ENCODE measurements around the gene PSME2. TPM values are rescaled to one million over a fixed set of nuclear protein-coding genes. Genes with fewer than 3 reads are reported as not detected.
"Not testable (repeated sequence)": the region's sequence is repeated elsewhere in the genome, so short reads cannot be mapped to it uniquely, and the experiment has no call there.

PSME2 gene
- polyA plus RNA-seq, 1 experiment, result 165 TPM

GRCh38 chr14:24110060-24110459, 36.4 kb downstream of the PSME2 start:
- no peak for TF ChIP-seq CTCF (IDR thresholded peaks at IDR 0.05; ENCODE audit: insufficient read depth, low read depth, low read length)
- POLR2A ChIA-PET, result no interaction called here
- CTCF ChIA-PET, result interaction anchor here (0.7 to 8.8 kb wide), 12 partner anchors 15 to 923 kb away, joined by 3 to 136 read pairs (median 4); partner anchors contain the start of genes CARMIL3, PCK2 and PSME1
- Histone ChIP-seq H3K27me3 (ENCODE audit: control insufficient read depth, insufficient read depth, low read length) (no peaks in the 10 kb centered on the region), H3K36me3 (ENCODE audit: control insufficient read depth, insufficient read depth, low read length) (no peaks in the 10 kb centered on the region), H3K4me3 (ENCODE audit: low read depth, low read length) (no peak overlapping the region)
- no peak for DNase-seq (ENCODE audit: low read depth)

- peaks cover 5% of the 10 kb centered on the region for H3K36me3 ChIP-seq (ENCODE audit: control insufficient read depth, insufficient read depth, low read length)
- no peak overlapping the region for H3K4me3 ChIP-seq (ENCODE audit: low read depth, low read length)
- no peak for DNase-seq (ENCODE audit: low read depth)
- H3K27me3 ChIP-seq (ENCODE audit: control insufficient read depth, insufficient read depth, low read length), result no peaks in the 10 kb centered on the region
- ChIA-PET POLR2A (interaction anchor here (1.0 kb wide), 1 partner anchor 15 kb away, joined by 4 read pairs; the partner anchor contains the start of gene PCK2), CTCF (interaction anchor here (0.6 to 8.8 kb wide), 24 partner anchors 9 to 479 kb away, joined by 3 to 136 read pairs (median 4); partner anchors contain the start of genes CARMIL3, IRF9, PCK2 and PSME1)
- no peak for TF ChIP-seq CTCF (IDR thresholded peaks at IDR 0.05; ENCODE audit: insufficient read depth, low read depth, low read length)
Observed at GRCh38 chr14:24108336-24108874, 38.0 kb downstream of the PSME2 start.

- peaks cover 12% of the 10 kb centered on the region for H3K36me3 ChIP-seq (ENCODE audit: control insufficient read depth, insufficient read depth, low read length)
- POLR2A ChIA-PET, result interaction anchor here (0.6 kb wide), 1 partner anchor 49 kb away, joined by 3 read pairs; no protein-coding TSS in a partner anchor
- TF ChIP-seq CTCF (IDR thresholded peaks at IDR 0.05; ENCODE audit: insufficient read depth, low read depth, low read length), result no peak
- H3K27me3 ChIP-seq (ENCODE audit: control insufficient read depth, insufficient read depth, low read length), result no peaks in the 10 kb centered on the region
- DNase-seq (ENCODE audit: low read depth), result no peak
- CTCF ChIA-PET, result interaction anchor here (1.1 to 8.8 kb wide), 5 partner anchors 12 to 71 kb away, joined by 3 to 136 read pairs (median 4); partner anchors contain the start of gene PCK2
- no peak overlapping the region for H3K4me3 ChIP-seq (ENCODE audit: low read depth, low read length)
Observed at GRCh38 chr14:24106672-24107271, 39.6 kb downstream of the PSME2 start.

GRCh38 chr14:24105609-24106239, 40.7 kb downstream of the PSME2 start:
- ChIA-PET CTCF (interaction anchor here (1.1 to 8.8 kb wide), 5 partner anchors 10 to 55 kb away, joined by 3 to 136 read pairs (median 4); partner anchors contain the start of gene PCK2), POLR2A (interaction anchor here (1.0 kb wide), 1 partner anchor 9 kb away, joined by 3 read pairs; the partner anchor contains the start of genes DCAF11 and NRL)
- not testable (repeated sequence) for H3K27me3 ChIP-seq (ENCODE audit: control insufficient read depth, insufficient read depth, low read length); H3K4me3 ChIP-seq (ENCODE audit: low read depth, low read length); DNase-seq (ENCODE audit: low read depth)
- peaks cover 17% of the 10 kb centered on the region for H3K36me3 ChIP-seq (ENCODE audit: control insufficient read depth, insufficient read depth, low read length)

- CTCF ChIA-PET, result interaction anchor here (1.1 to 8.8 kb wide), 3 partner anchors 8 to 139 kb away, joined by 3 to 136 read pairs (median 7); partner anchors contain the start of genes PCK2 and TINF2
Observed at GRCh38 chr14:24103451-24103850, 43.0 kb downstream of the PSME2 start.

More at GRCh38 chr14:24103451-24103850, 43.0 kb downstream of the PSME2 start:
- POLR2A ChIA-PET, result no interaction called here
- Histone ChIP-seq H3K4me3 (ENCODE audit: low read depth, low read length) (no peak overlapping the region), H3K27me3 (ENCODE audit: control insufficient read depth, insufficient read depth, low read length) (no peaks in the 10 kb centered on the region), H3K36me3 (ENCODE audit: control insufficient read depth, insufficient read depth, low read length) (peaks cover 31% of the 10 kb centered on the region)
- no peak for TF ChIP-seq CTCF (IDR thresholded peaks at IDR 0.05; ENCODE audit: insufficient read depth, low read depth, low read length)
- no peak for DNase-seq (ENCODE audit: low read depth)

Measured in BJ (cell line).